GM06990 (cell line): ENCODE results near the gene APOA1.

Experiments used
- DNase-seq: peaks from one replicate; pipeline ENCODE4 v3.0.0-alpha.2; 2011; ENCODE audit not compliant: insufficient read length; ENCODE audit errors: extremely low read depth
- H3K27me3 ChIP-seq: replicated peaks from 2 replicates; pipeline ENCODE4 v1.6.0; 2011; ENCODE audit warnings: low read length; ENCODE audit not compliant: control insufficient read depth, insufficient read depth
- H3K36me3 ChIP-seq: 2 replicates; pipeline ENCODE4 v1.5.1; 2011; ENCODE audit warnings: low read length; ENCODE audit not compliant: control insufficient read depth, insufficient read depth
- H3K4me3 ChIP-seq: replicated peaks from 2 replicates; pipeline ENCODE4 v1.5.1; 2011; ENCODE audit warnings: low read depth, mild to moderate bottlenecking, control low read depth, low read length
- TF ChIP-seq, protein P1 (sequence below): IDR thresholded peaks from 2 replicates; pipeline ENCODE4 v1.5.1; 2011; ENCODE audit warnings: low read length, control low read depth, mild to moderate bottlenecking, inconsistent platforms; ENCODE audit not compliant: insufficient read depth, poor library complexity, severe bottlenecking

Gene APOA1

DNA sequence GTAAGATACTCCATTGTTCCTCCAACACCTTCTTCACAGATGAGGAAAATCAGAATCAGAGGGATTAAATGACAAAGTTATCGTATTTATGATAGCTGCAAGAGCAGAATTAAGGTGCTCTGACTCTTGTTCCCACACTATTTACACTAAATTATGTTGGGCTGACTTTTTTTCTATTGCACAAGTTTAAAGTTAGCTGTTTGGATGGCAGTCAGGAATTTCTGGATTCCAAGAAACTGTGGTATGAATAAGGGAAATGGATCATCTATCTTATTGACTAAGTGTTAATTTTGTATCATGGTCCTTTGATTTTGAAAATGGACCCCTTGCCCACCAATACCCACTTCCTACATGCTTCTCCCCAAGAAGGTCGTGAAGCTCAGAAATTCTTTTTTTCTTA, 19.9 kb upstream of the APOA1 start:
- H3K4me3 ChIP-seq: no peak overlapping the region
- peaks cover 14% of the 10 kb centered on the region for H3K36me3 ChIP-seq

DNA sequence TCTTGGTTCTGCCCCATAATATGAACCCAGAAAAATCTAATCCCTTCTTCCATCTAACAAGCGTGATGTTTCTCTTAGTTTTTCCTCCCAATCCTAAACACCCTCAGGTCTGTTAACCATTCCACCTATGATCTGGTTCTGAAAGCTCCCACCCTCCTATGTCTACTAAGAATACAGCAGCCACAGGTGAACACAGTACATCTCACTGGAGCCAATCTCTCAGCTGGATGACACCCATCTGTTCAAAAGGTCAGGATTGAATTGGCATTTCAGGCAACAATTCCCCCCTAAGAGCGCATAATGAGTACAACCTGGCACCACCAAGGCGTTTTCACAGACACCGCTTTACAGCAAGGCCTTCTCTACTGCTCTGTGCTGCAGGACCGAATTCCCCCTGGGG, 19.0 kb upstream of the APOA1 start:
- TF ChIP-seq, protein P1, sequence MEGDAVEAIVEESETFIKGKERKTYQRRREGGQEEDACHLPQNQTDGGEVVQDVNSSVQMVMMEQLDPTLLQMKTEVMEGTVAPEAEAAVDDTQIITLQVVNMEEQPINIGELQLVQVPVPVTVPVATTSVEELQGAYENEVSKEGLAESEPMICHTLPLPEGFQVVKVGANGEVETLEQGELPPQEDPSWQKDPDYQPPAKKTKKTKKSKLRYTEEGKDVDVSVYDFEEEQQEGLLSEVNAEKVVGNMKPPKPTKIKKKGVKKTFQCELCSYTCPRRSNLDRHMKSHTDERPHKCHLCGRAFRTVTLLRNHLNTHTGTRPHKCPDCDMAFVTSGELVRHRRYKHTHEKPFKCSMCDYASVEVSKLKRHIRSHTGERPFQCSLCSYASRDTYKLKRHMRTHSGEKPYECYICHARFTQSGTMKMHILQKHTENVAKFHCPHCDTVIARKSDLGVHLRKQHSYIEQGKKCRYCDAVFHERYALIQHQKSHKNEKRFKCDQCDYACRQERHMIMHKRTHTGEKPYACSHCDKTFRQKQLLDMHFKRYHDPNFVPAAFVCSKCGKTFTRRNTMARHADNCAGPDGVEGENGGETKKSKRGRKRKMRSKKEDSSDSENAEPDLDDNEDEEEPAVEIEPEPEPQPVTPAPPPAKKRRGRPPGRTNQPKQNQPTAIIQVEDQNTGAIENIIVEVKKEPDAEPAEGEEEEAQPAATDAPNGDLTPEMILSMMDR: no peak
- H3K4me3 ChIP-seq: no peak overlapping the region
- peaks cover 7% of the 10 kb centered on the region for H3K36me3 ChIP-seq
- no peak for DNase-seq
- no peaks in the 10 kb centered on the region for H3K27me3 ChIP-seq

More for the DNA sequence above, 19.9 kb upstream of the APOA1 start:
- TF ChIP-seq, protein P1: no peak
- no peaks in the 10 kb centered on the region for H3K27me3 ChIP-seq
- DNase-seq: no peak

DNA sequence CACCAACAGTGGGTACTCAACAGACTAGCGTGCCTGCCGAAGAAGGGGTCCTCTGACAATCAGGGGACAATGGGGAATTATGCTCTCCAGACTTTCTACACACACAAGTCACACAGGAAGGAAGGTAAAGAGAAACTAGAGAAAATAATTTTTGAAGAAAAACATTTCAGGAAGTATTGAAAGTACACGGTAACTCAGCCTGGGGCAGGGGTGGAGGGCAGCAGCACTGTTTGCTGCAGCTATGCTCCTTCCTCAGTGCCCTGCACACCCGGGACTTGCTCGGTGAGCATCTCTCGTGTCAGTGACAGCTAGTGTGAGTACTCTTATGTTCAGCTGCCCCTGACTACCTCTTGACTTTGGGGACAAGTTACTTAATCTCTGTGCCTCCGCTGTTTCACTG, 18.0 kb upstream of the APOA1 start:
- TF ChIP-seq, protein P1: no peak
- peaks cover 7% of the 10 kb centered on the region for H3K36me3 ChIP-seq
- no peaks in the 10 kb centered on the region for H3K27me3 ChIP-seq
- no peak for DNase-seq
- H3K4me3 ChIP-seq: no peak overlapping the region

DNA sequence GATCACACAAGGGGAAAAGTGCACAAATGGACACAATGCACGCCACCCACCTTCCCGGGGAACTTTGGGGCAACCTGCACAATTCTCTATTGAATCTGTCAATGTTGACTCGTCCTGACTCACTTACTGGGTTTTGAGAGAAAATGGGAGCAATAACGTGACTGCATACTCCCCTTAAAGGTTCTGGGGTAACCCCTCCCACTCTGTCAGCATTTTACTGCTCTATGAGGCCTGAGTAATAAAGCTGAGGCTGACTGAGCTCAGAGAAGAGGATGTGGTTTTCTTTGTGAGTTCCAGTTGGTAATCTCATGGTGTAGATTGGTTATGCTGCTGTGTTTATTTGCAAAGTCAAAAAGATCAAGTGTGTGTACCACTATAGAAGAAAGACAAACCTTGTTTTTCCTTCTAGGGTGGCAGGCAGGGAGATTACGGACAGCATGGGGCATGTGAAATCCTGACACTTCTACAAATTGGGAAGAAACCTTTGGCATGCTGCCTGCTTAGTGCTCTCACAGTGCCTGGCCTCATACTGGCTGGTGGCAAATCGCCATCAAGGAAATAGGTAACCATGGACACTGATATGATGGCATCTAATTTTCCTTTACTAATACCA, 16.1 kb upstream of the APOA1 start:
- TF ChIP-seq, protein P1: no peak
- peak; percentile 61 for DNase-seq
- no peak overlapping the region; the same call in 1 of the 2 replicates for H3K4me3 ChIP-seq
- no peaks in the 10 kb centered on the region for H3K27me3 ChIP-seq
- H3K36me3 ChIP-seq: peaks cover 5% of the 10 kb centered on the region

DNA sequence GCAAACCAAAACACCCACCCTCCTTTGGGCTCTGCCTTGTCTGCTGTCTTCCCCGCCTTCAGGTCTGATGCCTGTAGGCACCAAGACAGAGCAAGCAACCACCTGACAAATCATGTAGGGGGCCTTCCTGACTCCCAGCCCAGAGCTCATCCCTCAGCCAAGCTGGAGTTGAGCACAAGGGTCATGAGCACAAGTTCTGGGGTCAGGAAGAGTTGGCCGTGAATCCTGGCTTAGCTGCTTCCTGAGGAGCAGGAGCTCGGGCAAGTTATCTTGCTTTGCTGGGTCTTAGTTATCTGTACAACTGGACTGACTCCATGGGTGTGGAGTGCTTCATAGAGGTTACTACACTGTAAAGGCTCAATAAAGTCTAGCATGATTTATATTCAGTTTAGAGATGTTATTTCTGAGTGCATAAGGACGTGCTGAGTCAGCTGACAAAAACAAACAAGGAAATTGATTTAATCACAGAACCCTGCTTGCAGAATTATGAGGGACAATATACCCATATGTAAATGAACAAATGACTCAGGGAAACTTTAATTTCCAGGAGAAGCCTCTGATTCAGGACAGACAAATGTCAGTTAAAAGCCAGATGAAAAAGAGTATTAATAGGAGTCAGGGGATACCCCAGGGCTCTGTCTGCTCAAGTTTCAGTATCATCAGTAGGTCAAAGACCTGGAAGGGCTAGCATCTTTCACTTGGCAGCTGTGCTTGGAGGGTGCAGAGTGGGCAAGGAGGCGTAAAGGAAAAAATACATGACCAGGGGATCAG, 15.0 kb upstream of the APOA1 start:
- Histone ChIP-seq H3K27me3 (no peaks in the 10 kb centered on the region), H3K36me3 (peaks cover 10% of the 10 kb centered on the region), H3K4me3 (no peak overlapping the region)
- DNase-seq: no peak
- TF ChIP-seq, protein P1: no peak
